Panc1 (cell line): ENCODE data around the gene THAP12. TPM values are rescaled to one million over a fixed set of nuclear protein-coding genes. Genes with fewer than 3 reads are reported as not detected.
"Not testable (repeated sequence)": the region's sequence is repeated elsewhere in the genome, so short reads cannot be mapped to it uniquely, and the experiment has no call there.

Experiments
- ATAC-seq: fragments of 200-7000 bp; cut with Tn5 transposase; 2 replicates; pipeline ENCODE4 v1.9.1; 2020; ENCODE audit warnings: mild to moderate bottlenecking, moderate library complexity
- BruUV-seq: library from RNA; stranded (reverse); fragments of 400-500 nt; replicated peaks from 2 replicates; lab custom pipeline; 2021; lab: Mats Ljungman, UMichigan
- CTCF ChIA-PET: fragments of 300-600 bp; sonication (Branson Sonifier 250); formaldehyde crosslinking; loops from one replicate; lab custom pipeline; 2022; ENCODE audit warnings: antibody characterized with exemption; lab: Charles Lee
- POLR2A ChIA-PET: fragments of 300-600 bp; sonication (Branson Sonifier 250); formaldehyde crosslinking; loops from one replicate; lab custom pipeline; 2022; ENCODE audit warnings: antibody characterized with exemption; lab: Charles Lee
- DNase-seq: peaks from one replicate; pipeline ENCODE4 v3.0.0-alpha.2; 2010; ENCODE audit warnings: low read depth, low spot score
- H3K27ac ChIP-seq: 2 replicates; pipeline ENCODE4 v1.5.1; 2011; ENCODE audit warnings: mild to moderate bottlenecking, low read length, inconsistent platforms
- H3K27me3 ChIP-seq: fragments of 200-500 bp; sonication (Bioruptor generic); 2 replicates; pipeline ENCODE4 v1.6.0; 2014; ENCODE audit warnings: low read length, inconsistent platforms; ENCODE audit not compliant: control insufficient read depth, insufficient read depth
- H3K36me3 ChIP-seq: fragments of 200-500 bp; sonication (Bioruptor generic); 2 replicates; pipeline ENCODE4 v1.5.1; 2014; ENCODE audit warnings: inconsistent platforms, mild to moderate bottlenecking, low read length, moderate library complexity; ENCODE audit not compliant: control insufficient read depth, insufficient read depth
- H3K4me1 ChIP-seq: 2 replicates; pipeline ENCODE4 v1.5.1; 2011; ENCODE audit warnings: inconsistent platforms, mild to moderate bottlenecking, low read length, moderate library complexity; ENCODE audit not compliant: control insufficient read depth, insufficient read depth
- H3K4me3 ChIP-seq, 2 experiments: 2 replicates each; pipeline ENCODE4 v1.5.1; 2011 to 2012; ENCODE audit warnings: low read depth in 2 of 2, low read length in 2 of 2, mild to moderate bottlenecking in 2 of 2, inconsistent platforms in 1 of 2, moderate library complexity in 1 of 2
- H3K9me3 ChIP-seq: fragments of 200-500 bp; sonication (Bioruptor generic); 2 replicates; pipeline ENCODE4 v1.5.1; 2014; ENCODE audit warnings: low read depth, mild to moderate bottlenecking, inconsistent platforms, low read length, moderate library complexity; ENCODE audit not compliant: control insufficient read depth, insufficient read depth
- CTCF ChIP-seq: fragments of 450-650 bp; IDR thresholded peaks from 2 replicates; pipeline ENCODE4 v1.5.1; 2017; ENCODE audit warnings: mild to moderate bottlenecking
- POLR2AphosphoS5 ChIP-seq: IDR thresholded peaks from 2 replicates; pipeline ENCODE4 v1.6.1; 2012; ENCODE audit warnings: mild to moderate bottlenecking, low read depth, low read length, moderate library complexity
- REST ChIP-seq, 2 experiments: IDR thresholded peaks; 2 replicates each; pipeline ENCODE4 v1.6.1; 2011 to 2012; ENCODE audit warnings: low read depth in 2 of 2, control low read depth in 1 of 2, low read length in 1 of 2, mild to moderate bottlenecking in 1 of 2, moderate library complexity in 1 of 2; ENCODE audit not compliant: insufficient read depth in 1 of 2
- SIN3A ChIP-seq: IDR thresholded peaks from 2 replicates; pipeline ENCODE4 v1.6.1; 2012; ENCODE audit warnings: low read depth, mild to moderate bottlenecking, low read length, moderate library complexity, borderline replicate concordance; ENCODE audit not compliant: insufficient read depth
- TCF7L2 ChIP-seq: IDR thresholded peaks from 2 replicates; pipeline ENCODE4 v1.6.1; 2011; ENCODE audit warnings: mild to moderate bottlenecking, low read depth, low read length, inconsistent platforms
- in situ Hi-C: cut with HindIII; loops from 2 replicates; pipeline ENCODE4 v1.10.0; 2016; ENCODE audit warnings: low sequenced_read_pairs, low pct_unique_long_range_greater_than_20kb
- intact Hi-C: fragments of 100-400 bp; cut with micrococcal nuclease; formaldehyde crosslinking; loops from one replicate; pipeline ENCODE4 v1.10.0; 2022; ENCODE audit not compliant: unreplicated experiment
- total RNA-seq: library from RNA; stranded (reverse); gene quantifications from one replicate; pipeline ENCODE4 v1.2.1, GENCODE V29; 2021; ENCODE audit not compliant: unreplicated experiment

THAP12 gene
- total RNA-seq, 1 experiment from 2014 or later: 57.3 TPM

GRCh38 chr11:76406359-76406758, 25.4 kb upstream of the THAP12 start:
- ATAC-seq: no peak
- CTCF ChIA-PET: interaction anchor here (0.6 kb wide), 1 partner anchor 199 kb away, joined by 3 read pairs; no protein-coding TSS in a partner anchor
- Histone ChIP-seq H3K27me3 (no peaks in the 10 kb centered on the region), H3K9me3 (no peaks in the 10 kb centered on the region), H3K4me3 (no peak overlapping the region), H3K27ac (no peak overlapping the region), H3K36me3 (no peaks in the 10 kb centered on the region), H3K4me1 (peaks cover 8% of the 10 kb centered on the region; the same call in 1 of the 2 replicates)
- intact Hi-C loops: no loop called here
- TF ChIP-seq CTCF: no peak
- no peak for TF ChIP-seq POLR2AphosphoS5
- no peak for TF ChIP-seq REST (IDR thresholded peaks at IDR 0.05; ENCODE audit: insufficient read depth in 1 of 2, low read depth in 2 of 2, low read length in 1 of 2)
- TF ChIP-seq TCF7L2: no peak
- no peak for TF ChIP-seq SIN3A
- no peak for DNase-seq
- in situ Hi-C loops: no loop called here
- POLR2A ChIA-PET: no interaction called here
- no TSS peak for BruUV-seq

- H3K36me3 ChIP-seq, BruUV-seq, H3K9me3 ChIP-seq, CTCF ChIA-PET, ATAC-seq, H3K4me3 ChIP-seq, H3K27me3 ChIP-seq, H3K4me1 ChIP-seq, in situ Hi-C loops, DNase-seq, H3K27ac ChIP-seq, intact Hi-C loops: not testable (repeated sequence)
- POLR2A ChIA-PET: interaction anchor here (0.7 kb wide), 2 partner anchors 11 to 170 kb away, joined by 9 to 10 read pairs; no protein-coding TSS in a partner anchor
Measured at GRCh38 chr11:76401484-76401883, 20.6 kb upstream of the THAP12 start.

DNA sequence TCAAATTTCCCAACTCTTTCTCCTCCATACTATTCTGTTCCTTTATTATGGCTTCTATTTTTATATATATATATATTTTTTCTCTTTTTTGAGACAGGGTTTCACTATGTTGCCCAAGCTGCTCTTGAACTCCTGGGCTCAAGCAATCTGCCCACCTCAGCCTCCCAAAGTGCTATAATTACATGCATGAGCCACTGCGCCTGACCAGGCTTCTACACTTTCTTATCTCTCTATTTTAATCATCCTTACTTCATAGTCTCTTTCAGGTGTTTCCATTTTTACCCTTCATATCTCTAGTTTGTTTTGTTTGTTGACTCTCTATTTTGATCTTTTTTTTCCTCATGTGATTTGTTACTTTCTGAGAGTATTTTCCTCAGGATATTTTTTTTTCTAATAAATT, 20.0 kb upstream of the THAP12 start:
- H3K4me1 ChIP-seq: no peaks in the 10 kb centered on the region
- in situ Hi-C loops: no loop called here
- ATAC-seq: no peak
- DNase-seq: no peak
- TF ChIP-seq SIN3A: no peak
- TF ChIP-seq POLR2AphosphoS5: no peak
- TF ChIP-seq TCF7L2: no peak
- no peak for TF ChIP-seq CTCF
- TF ChIP-seq REST (IDR thresholded peaks at IDR 0.05; ENCODE audit: insufficient read depth in 1 of 2, low read depth in 2 of 2, low read length in 1 of 2): no peak
- no peaks in the 10 kb centered on the region for H3K27me3 ChIP-seq
- no peak overlapping the region for H3K4me3 ChIP-seq
- CTCF ChIA-PET: no interaction called here
- BruUV-seq: no TSS peak
- intact Hi-C loops: no loop called here
- H3K9me3 ChIP-seq: no peaks in the 10 kb centered on the region
- POLR2A ChIA-PET: interaction anchor here (0.7 kb wide), 2 partner anchors 12 to 171 kb away, joined by 9 to 10 read pairs; no protein-coding TSS in a partner anchor
- H3K36me3 ChIP-seq: no peaks in the 10 kb centered on the region
- no peak overlapping the region for H3K27ac ChIP-seq
